GM21526 (cell line): ENCODE data around the gene TRNP1.
"Not testable (repeated sequence)": the region's sequence is repeated elsewhere in the genome, so short reads cannot be mapped to it uniquely, and the experiment has no call there.

Experiments
- ATAC-seq: cut with Tn5 transposase; IDR thresholded peaks from one replicate; pipeline ENCODE4 v1.9.1; 2021; ENCODE audit warnings: moderate library complexity; ENCODE audit not compliant: unreplicated experiment, low FRiP score

TRNP1 gene

DNA sequence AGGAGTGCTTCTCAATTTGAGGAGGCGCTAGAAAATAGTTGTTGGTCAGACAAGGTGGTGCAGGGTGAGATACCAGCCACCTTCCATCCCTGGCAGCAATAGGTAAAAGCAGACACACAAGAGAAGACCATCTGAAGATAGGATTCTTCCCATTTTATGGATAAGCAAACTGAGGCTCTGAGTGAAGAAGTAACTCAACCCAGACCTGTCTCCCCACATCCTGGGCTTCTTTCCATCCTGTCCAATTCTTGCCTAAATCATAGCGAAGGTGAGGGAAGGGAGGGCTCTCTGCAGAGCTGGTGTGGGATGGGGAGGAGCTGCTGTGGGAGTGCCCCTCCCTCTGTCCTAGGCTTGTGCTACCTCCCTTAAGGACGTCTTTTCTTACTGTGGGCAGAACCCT lies 21.9 kb upstream of the TRNP1 start:
- no peak for ATAC-seq

- no peak for ATAC-seq
Measured at GRCh38 chr1:26972390-26972789, 21.1 kb upstream of the TRNP1 start.

- no peak for ATAC-seq
Measured at GRCh38 chr1:26972821-26973220, 20.7 kb upstream of the TRNP1 start.

DNA sequence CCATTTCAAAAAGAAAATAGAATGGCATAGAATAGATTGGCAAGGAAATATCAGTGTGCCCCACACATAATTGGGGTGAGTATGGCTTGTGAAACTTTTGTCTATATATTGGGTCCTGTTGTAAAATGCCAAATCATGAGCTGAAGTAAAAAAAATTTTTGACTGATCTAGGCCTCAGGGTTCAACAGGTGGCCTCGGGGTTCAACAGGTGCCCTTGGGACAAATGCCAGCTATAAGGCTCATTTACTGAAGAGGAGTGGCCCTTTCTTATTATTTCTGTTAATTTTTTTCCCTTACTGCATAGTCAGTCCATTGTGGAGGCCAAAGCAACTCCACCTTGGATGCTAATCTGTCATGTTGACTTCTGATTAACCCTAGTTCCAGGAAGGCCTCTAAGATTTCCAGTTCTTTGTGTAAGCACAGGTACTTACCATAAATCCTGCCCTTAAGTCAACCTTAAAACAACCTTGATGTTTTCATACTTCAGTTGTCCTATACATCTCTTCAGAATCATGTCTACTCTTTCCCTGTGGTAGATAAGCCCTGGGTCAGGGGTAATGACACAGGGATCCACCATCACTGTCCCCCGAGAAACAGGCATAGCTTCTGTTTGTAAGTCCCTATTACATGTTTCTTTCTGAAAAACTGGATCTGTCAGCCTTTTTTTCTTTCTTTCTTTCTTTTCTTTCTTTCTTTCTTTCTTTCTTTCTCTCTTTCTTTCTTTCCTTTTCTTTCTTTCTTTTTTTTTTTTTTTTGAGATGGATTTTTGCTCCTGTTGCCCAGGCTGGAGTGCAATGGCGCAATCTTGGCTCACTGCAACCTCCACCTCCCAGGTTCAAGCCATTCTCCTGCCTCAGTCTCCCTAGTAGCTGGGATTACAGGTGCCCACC lies 16.6 kb upstream of the TRNP1 start:
- no peak for ATAC-seq

GRCh38 chr1:26978901-26979300 lies 14.6 kb upstream of the TRNP1 start:
- no peak for ATAC-seq

GRCh38 chr1:26981146-26981846 lies 12.2 kb upstream of the TRNP1 start:
- no peak for ATAC-seq

GRCh38 chr1:26983863-26984262 lies 9.6 kb upstream of the TRNP1 start:
- no peak for ATAC-seq

- ATAC-seq = no peak
Measured at GRCh38 chr1:26984291-26984690, 9.2 kb upstream of the TRNP1 start.

DNA sequence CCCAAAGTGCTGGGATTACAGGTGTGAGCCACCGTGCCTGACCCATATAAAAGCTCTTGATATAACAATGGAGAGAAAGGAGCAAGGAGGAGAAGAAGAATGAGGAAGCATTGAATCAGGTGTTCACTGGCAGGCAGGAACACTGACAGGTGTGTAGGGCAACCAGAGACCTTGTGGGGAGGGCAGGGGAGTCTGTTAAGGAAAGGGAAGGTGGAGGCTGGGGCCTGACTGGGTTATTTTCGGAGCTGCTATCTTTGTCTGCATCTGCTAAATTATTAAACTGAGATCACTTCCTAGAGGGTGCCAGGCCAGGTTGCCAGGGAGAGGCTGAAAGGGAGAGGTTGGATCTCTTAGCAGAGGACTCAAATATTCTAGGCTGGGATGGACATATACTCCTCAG lies 6.8 kb upstream of the TRNP1 start:
- no peak for ATAC-seq

DNA sequence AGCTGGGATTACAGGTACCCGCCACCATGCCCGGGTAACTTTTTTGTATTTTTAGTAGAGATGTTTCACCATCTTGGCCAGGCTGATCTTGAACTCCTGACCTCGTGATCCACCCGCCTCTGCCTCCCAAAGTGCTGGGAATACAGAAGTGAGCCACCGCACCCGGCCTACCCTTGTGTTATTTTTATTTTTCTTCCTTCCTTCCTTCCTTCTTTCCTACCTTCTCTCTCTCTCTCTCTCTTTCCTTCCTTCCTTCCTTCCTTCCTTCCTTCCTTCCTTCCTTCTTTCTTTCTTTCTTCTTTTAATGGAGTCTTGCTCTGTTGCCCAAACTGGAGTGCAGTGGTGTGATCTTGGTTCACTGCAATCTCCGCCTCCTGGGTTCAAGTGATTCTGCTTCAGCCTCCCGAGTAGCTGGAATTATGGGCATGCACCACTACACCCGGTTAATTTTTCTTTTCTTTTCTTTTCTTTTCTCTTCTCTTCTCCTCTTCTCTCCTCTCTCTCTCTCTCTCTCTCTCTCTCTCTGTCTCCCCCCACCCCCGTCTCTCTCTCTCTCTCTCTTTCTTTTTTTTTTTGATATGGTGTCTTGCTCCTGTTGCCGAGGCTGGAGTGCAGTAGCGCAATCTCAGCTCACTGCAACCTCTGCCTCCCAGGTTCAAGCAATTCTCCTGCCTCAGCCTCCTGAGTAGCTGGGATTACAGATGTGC lies 3.9 kb upstream of the TRNP1 start:
- not testable (repeated sequence) for ATAC-seq

DNA sequence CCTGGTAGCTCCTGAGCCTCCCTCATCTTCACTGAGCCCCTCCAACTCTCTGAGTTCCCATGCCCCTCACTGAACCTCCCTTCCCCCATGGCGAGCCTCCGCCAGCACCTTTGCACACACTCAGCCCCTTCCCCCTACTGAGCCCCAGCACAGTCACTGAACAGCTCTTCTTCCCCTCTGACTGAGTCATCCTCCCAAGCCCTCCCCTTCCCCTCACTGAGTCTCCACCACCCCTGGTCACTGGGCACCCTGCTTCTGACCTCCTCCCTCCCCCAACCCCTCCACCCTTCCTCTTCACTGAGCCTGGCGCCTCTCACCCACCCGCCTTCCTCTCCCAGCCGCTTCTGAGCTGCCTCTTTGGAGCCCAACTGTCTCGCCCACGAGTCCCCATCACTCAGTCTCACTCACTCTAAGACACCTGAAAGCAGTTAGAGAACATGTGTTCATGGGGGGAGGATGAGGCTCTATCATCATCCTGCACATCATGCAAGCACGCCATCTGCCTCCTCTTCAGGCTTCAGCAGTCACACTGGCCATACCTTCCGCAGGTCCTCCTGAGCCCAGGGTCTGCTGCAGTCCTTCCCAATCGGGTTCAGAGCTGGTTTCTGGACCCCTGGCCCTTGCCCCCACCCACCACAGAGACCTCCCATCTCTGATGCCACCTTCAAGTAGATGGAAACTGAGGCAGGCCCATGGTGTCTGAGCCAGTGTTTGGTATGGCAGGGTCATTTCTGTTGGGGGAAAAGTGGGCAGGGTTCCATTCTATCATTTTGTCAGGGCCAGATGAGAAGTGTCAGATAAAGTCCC lies 2.0 kb upstream of the TRNP1 start:
- ATAC-seq = no peak

DNA sequence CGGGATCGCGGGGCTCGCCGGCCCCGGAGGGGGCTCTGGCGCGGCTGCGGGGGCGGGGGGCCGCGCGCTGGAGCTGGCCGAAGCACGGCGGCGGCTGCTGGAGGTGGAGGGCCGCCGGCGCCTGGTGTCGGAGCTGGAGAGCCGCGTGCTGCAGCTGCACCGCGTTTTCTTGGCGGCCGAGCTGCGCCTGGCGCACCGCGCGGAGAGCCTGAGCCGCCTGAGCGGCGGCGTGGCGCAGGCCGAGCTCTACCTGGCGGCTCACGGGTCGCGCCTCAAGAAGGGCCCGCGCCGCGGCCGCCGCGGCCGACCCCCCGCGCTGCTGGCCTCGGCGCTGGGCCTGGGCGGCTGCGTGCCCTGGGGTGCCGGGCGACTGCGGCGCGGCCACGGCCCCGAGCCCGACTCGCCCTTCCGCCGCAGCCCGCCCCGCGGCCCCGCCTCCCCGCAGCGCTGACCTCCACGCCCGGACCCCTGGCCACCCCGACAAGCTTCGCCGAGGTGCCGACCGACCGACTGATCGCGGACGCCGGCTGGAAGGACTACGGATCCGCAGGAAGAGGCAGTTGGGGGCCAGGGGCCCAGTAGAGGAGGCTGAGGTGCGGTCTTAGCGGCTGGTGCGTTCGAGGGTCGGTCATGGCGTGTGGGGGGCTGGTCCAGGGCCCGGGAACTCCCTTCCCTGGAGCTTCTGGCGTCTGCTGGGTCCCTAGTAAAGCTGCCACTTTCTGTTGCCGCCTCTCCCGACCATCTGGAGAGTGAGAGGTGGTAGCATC lies 711 bp downstream of the TRNP1 start:
- ATAC-seq = no peak

- ATAC-seq = no peak
Measured at GRCh38 chr1:26994787-26995517, 1.5 kb downstream of the TRNP1 start.

DNA sequence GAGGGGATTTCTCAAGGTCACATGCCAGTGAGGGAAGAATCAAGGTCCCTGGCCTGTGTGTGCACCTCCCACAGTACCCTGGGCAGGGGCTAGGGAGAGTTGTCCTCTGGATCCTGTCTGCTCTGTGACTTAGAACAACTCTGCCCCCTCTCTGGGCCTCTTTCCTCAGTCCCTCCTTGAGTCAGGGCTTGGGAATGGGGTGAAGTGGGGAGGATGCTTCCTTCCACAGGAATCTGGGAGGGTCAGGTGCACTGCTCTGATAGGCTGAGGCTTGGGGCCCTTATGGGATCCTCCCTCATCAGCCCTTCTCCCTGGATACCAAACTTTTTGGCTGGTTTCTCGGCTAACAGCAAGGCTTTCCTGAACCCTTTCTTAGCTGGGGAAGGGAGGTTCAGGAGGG lies 2.5 kb downstream of the TRNP1 start:
- ATAC-seq = no peak

GRCh38 chr1:26996665-26997064 lies 3.2 kb downstream of the TRNP1 start:
- ATAC-seq = no peak

DNA sequence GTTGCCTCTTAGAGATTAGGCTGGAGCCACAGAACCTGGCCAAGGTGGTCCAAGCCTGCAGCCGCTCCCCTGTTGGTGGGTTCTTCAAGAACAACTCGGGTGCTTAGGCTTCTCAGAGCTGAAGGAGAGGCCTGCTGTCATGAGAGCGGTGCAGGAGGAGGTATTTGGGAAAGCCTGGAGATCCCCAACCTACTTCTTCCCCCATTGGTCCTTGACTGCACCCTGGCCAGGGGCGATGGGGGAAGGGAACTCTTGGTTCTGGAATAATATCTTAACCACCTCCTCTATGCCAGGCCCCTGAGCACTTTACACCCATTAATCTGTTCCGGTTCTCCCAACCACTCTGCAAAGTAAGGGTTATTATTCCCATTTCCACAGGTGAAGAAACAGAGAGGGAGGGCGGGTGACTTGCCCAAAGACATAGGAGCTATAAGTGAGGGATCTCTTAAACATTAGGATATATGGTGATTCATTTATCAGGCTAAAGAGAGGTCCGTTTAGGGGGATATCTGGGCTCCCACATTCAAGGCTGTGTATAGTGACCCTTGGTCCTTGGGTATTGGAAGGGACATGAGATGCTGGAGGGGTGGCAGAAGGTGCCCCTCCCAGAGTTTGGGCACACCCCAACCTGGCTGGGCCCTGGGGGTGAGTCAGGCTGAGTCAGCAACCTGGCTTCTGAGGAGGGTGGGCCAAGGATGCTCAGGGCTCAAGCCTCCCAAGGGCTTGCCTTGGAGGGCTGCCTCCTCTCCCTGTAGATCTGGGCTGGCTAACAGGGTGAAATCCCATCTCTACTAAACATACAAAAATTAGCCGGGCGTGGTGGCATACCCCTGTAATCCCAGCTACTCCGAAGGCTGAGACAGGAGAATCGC lies 5.2 kb downstream of the TRNP1 start:
- ATAC-seq = no peak

GRCh38 chr1:26999440-26999987 lies 6.0 kb downstream of the TRNP1 start:
- ATAC-seq = no peak
